Activated CD8-positive, alpha-beta memory T cell treated with anti-CD3 and anti-CD28 coated beads, Interleukin-2, amount 50 U/mL, for 24 hours (primary cell): ENCODE results near the gene OR2S2.
"Not testable (repeated sequence)": the region's sequence is repeated elsewhere in the genome, so short reads cannot be mapped to it uniquely, and the experiment has no call there.

Experiments used
- DNase-seq: peaks from one replicate; pipeline ENCODE4 v3.0.0-alpha.2; 2020; ENCODE audit errors: extremely low read depth

OR2S2 gene

DNA sequence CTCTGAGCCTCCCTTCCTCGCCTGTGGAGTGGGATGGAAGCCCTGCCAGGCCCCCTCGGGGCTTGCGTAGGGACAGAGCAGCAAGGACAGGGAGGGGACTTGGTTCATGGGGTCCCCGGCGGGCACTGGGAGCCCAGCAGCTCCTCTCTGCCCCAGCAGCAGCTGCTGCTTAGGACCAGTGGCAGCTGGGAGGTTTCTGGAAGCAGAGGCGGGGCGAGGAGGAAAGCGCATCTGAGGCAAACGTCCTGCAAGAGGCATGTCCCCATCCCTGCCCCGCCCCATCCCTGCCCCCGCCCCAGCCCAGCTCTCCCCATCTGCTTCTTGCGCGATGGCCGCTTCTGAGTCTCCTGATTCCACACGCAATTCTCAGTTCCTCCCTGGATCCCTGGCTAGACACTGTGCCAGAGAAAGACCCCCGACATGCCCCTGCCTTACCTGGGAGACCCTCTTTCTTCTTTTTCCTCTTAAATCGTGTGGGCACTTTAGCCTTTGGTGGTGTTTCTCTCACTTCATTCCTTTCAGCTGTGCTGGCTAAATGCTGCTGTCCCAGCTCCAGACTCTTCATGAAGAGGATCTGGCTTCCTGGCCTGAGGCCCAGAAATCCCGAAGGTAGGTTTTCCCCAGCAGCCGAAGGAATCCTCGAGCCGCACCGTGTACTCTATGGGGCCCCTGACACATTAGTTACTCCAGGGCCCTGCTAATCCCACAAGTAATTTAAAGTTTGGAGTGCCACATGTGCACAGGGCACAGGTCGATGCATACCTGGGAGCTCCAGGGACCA is 4.4 kb upstream of the OR2S2 start:
- no peak for DNase-seq

GRCh38 chr9:35960039-35960655 is 2.2 kb upstream of the OR2S2 start:
- DNase-seq, result no peak

DNA sequence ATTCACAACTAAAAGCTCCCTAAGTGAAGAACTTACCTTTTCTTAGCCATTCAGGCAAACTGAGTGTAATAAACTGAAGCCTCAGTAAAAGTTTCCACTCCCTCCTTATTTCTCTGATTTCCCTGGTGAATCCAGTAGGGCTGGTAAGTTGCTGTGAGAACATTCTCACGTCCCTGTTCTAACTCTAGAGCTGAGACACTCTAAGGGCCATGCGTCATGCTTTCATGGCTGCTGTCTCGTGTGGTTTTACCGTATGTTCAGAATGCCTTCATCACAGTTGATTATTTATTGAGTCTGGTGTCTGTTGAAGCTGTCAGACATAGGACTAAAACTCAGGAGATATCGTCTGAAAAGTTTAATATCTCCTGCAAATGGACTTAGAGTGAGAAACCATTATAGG is 1.3 kb downstream of the OR2S2 start:
- no peak for DNase-seq

DNA sequence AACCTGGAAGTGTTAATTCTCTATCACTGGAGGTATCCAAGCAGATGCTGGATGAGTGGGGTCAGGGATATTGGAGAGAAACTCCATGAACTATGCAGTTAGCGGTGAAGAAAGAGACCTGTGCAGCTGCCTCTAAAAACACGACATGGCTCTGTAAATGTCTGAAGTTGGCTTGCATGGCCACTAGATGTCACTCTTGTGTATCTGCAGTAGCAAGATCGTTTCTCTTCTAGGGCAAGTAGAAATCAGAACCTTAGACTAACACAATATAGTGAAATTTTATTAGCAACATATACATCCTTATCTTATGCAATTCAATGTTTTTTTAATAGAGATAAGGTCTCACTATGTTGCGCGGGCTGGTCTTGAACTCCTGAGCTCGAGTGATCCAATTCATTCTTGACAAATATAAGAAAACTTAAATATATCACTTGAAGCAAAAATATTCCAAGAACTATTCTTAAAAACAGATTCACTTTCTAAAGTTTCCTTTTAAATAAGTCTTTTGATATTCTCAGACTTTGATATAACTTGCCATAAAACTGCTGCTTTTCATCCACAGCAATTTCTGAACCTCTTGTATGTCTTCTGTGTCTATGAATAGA is 2.9 kb downstream of the OR2S2 start:
- peak; percentile 12 for DNase-seq

DNA sequence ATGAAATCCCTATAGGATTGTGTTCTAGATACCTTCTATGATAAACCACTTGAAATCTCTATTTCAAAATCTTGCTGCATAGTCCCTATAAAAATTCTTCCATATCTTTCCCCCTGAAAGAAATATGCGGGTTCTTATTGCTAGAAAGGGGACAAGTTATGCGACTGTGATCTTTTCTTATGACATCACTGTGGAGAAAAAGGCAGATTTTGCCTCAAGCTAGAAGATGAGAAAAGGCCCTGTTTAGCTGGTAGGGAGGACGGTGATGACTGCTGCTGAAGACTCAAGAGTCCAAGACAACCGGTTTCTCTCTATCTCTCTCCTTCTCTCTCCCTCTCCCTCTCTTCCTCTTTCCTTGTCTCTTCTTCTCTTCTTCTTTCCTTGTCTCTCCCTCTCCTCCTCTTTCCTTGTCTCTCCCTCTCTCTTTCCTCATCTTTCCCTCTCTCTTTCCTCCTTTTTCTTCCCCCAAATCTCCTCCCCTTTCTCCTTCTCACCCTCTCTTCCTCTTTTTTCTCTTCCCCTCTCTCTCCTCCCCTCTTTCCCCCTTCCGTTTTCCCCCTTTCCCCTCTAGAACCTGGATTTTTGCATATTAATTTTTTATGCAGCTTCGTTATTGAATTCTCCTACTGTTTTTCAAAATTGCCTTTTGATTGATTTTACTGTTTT is 5.3 kb downstream of the OR2S2 start:
- no peak for DNase-seq

DNA sequence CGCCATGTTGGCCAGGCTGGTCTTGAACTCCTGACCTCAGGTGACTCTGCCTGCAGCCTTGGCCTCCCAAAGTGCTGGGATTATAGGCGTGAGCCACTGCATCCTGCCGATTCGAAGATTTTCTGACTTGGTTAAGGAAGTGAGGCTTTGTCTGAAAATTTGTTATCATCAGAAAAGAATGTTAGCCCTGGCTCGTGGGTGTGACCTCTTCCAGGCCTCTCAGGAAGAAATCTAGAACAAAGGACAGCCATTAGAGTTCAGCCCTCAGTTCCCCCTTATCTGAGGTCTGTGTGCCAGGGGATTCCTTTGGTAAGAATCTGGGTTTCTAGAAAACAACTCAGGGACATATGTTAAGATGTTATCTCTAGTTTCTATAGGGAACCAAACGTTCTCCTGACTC is 6.2 kb downstream of the OR2S2 start:
- no peak for DNase-seq

DNA sequence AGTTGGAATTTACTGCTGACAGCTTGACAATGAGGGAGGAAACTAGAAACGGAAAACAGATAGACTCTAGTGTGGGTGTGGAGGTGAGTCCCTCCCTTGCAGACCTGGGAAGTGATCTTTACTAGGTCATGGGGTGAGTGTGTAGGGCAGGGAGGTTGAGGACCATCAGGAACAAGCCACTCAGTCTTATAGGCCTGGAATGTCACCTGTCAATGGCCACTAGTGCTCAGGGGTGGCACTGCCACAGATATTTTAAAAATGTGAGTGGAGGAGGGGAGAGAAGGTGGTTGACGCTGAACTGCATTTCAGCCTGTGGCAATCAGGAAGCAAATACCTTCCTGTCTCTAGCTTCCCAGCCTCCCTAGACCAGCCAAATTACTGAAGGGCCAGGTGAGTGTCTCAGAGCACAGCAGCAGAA is 9.0 kb downstream of the OR2S2 start:
- DNase-seq, result no peak

GRCh38 chr9:35948451-35948850 is 9.5 kb downstream of the OR2S2 start:
- DNase-seq, result no peak

DNA sequence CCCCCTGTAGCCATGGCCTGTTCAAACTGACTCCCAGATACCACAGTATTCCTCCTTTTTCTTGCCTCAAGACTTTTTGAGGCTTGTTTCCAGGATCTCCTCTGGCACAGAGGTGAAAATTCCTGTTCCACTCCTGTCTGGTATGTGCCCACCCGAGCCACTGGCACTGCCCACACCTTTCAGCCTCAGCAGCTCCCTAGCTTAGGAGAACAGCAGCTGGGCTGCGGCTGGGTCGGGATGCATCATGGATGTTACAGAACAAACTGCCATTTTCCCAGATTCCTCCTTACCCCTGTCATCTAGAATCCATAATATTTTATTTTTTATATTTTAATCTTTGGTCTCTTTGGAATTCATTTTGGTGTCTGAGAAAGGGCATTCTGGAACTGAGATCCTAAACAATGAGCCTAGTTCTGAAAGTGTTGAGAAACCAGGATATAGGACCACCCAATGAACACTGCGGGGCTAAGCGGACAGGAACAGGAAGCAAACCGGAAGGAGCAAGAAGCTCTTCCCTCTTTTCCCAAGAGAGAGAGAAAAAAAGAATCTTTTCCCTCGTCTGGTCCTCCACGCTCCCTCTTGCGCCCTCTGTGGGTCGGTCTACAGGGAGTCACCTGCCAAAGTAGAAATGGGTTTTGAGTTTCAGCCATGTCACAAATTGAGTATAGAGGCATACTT is 12.5 kb downstream of the OR2S2 start:
- DNase-seq, result peak; percentile 39

- DNase-seq, result no peak
These were observed 13.1 kb downstream of the OR2S2 start for GRCh38 chr9:35944841-35945240.

- DNase-seq, result no peak
These were observed 13.8 kb downstream of the OR2S2 start for GRCh38 chr9:35944173-35944572.

- DNase-seq, result no peak
These were observed 15.7 kb downstream of the OR2S2 start for GRCh38 chr9:35942286-35942685.

- DNase-seq, result no peak
These were observed 17.2 kb downstream of the OR2S2 start for GRCh38 chr9:35940458-35941407.

DNA sequence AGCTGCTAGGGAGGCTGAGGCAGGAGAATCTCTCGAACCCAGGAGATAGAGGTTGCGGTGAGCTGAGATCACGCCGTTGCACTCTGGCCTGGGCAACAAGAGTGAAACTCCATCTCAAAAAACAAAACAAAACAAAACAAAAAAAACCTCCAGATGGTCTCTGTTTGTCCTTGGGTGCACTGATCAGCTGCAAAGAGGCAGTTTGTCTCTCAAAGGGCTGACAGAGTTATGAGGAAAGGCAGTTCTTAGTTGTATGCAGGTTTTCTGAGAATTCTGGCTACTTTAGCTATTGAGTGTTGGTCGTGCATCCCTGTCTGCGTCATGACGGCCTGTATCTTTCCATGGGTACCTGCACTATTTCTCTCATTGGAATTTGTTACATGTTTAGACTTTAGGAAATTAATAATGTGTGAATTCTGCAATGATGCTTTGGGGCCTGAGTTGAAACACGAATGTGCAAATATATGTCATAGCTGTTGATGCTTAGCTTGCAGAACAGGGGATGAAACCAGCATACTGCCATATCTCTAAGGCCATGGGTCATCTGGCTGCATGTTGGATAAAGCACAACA is 18.2 kb downstream of the OR2S2 start:
- DNase-seq, result no peak

DNA sequence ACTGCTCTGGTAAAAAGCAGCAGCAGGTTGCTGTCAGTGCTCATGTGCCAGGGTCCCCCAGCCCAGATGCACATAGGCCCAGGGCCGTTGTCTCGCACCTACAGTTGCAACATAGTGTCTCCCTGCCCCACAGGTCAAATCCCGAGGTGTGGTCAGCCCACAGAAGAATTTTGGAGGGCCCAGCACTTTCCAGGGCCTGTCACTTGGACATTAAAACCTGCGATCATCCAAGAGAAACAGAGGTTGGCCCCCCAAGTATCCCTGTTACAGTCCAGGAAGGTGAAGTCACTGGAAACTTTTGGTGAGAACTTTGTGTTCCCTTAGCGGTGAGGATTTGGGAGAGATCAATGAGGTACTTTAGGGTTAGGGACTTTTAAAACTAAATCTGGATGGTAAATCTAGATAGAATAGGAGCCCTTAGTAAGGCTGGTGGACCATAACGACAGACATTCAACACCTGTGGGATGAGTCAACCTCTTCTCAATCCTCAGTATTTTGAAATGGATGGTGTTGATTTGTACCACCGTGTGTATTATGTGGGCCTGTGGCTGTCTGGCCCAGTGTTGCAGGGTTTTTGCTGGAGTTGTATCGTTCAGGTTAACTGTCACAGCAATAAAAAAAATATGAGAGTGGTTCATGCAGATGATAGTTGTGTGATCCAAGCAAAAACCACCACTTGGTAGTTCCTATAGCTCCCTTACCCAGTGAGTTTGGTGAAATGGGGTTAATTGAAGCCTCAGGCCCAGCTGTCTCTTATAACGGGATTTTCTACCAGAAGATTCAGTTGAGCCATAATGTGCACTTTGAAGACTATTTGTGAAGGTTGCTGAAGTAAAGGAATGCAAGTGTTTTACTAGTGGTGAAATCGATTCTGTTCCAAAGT is 19.2 kb downstream of the OR2S2 start:
- DNase-seq, result no peak

DNA sequence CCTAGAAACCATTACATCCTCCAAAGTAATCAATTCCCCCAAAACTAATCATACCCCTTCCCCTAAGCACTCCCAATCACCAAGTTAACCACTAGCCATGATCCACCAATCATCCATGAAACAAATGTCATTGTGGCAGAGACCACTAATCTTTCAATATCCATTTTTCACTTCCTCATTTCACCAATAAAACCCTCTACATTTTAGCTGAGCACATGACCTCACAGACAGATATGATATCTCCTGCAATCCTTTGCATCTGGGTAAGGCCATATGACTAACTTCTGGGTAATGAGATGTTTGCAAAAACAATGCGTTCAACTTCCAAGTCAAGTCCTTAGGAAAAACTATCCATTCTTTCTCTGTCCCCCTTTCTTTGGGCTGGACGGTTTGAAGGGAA is 20.7 kb downstream of the OR2S2 start:
- DNase-seq, result no peak

GRCh38 chr9:35935755-35936509 is 22.0 kb downstream of the OR2S2 start:
- no peak for DNase-seq

- DNase-seq, result no peak
These were observed 22.7 kb downstream of the OR2S2 start for GRCh38 chr9:35935261-35935660.

GRCh38 chr9:35934069-35934468 is 23.9 kb downstream of the OR2S2 start:
- not testable (repeated sequence) for DNase-seq
